Sigmoid colon (tissue), 4 donors: ENCODE measurements around the gene CCNF.

Source experiments
- CTCF ChIP-seq, 4 experiments: fragments of 450-650 bp in 3 of 4; fragments of 200-600 bp in 1 of 4; IDR thresholded peaks; one replicate each; pipeline ENCODE4 v1.5.1; 2016 to 2019; ENCODE audit warnings: antibody characterized with exemption in 4 of 4, mild to moderate bottlenecking in 3 of 4, moderate library complexity in 2 of 4
- EP300 ChIP-seq, 4 donors: sonication (generic); formaldehyde crosslinking; IDR thresholded peaks; one replicate each; pipeline ENCODE4 v1.6.1; 2017; ENCODE audit warnings: antibody characterized with exemption in 4 of 4
- POLR2A ChIP-seq, 2 donors: fragments of 450-650 bp; IDR thresholded peaks; one replicate each; pipeline ENCODE4 v1.6.1; 2016; ENCODE audit warnings: antibody characterized with exemption in 2 of 2, mild to moderate bottlenecking in 2 of 2, moderate library complexity in 2 of 2
- POLR2AphosphoS5 ChIP-seq, 4 donors: sonication (generic); formaldehyde crosslinking; IDR thresholded peaks; one replicate each; pipeline ENCODE4 v1.6.1; 2017; ENCODE audit warnings: antibody characterized with exemption in 4 of 4

- no peak for TF ChIP-seq EP300 (IDR thresholded peaks at IDR 0.05)
- no peak for TF ChIP-seq CTCF (IDR thresholded peaks at IDR 0.05)
- TF ChIP-seq POLR2AphosphoS5 (IDR thresholded peaks at IDR 0.05): no peak
- TF ChIP-seq POLR2A (IDR thresholded peaks at IDR 0.05): no peak
These were observed 21.7 kb downstream of the CCNF start for GRCh38 chr16:2450975-2451381.
